NCI-H146 (cell line): Measurements from ENCODE around the gene HDGFL2.

Experiments
- DNase-seq: peaks from one replicate; lab custom pipeline; 2025; lab: John Stamatoyannopoulos, UW

The HDGFL2 gene

DNA sequence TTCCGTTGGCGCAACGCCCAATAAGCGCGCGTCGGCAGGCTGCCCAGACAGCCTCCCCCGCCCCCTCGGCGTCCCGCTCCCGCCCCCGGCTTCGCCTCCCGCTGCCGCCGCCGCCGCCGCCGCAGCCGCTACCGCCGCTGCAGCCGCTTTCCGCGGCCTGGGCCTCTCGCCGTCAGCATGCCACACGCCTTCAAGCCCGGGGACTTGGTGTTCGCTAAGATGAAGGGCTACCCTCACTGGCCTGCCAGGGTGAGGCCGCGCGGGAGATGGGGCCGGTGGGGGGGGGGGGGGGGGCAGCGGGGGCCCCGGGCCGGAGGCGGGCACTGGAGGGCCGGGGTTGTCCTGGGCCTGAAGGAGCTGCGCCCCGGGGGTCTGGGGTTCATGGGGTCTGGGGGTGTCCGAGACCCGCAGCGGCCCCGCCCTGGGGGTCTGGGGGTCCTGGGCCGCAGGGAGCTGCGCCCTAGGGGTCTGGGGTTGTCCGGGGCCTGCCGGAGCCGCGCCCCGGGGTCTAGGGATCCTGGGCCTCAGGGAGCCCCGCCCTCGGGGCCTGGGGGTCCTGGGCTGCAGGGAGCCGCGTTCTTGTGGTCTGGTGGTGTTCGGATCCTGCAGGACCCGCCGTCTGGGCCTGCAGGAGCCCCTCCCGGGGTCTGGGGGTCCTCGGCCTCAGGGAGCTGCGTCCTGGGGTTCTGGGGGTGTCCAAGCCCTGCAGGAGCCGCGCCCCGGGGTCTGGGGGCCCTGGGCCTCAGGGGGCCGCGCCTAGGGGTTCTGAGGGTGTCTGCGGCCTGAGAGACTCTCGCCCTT is at the start of gene HDGFL2:
HDGFL2 (plus strand) TSS at position 124 of the 801 bp plus-strand sequence; CDS start at position 178, 54 bp downstream.
- no peak for DNase-seq

DNA sequence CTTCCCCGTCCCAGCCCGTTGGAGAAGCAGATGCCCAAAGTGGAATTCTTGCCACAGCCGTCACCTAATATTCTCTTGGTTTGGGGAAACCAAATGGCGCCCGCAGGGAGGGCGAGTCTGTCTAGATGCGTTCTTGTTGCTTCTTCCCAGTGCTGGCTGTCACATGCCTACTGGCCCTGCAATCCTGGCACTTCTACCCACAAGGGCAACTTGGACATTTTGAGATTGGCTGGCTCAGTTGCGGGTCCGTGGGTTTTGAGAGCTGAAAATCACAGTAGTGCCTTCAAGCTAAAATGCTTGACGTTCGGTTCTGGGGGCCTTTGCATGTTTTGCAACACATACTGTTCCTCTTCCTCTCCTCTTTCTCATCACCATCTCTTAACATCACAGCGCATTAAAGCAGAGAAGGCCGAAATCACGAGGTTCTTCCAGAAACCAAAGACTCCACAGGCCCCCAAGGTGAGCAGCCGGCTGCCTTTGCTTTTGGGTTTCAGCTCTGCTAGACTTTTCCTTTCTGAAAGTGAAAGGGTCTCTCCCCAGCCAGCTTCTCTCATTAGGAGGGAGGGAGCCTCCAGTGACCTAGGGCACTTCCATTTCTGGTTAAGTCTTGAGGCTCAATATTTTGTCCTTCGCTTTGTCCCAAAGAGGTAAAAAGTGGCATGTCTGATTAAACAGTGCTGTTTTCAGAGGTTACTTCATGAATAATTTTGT is 48.5 kb upstream of the HDGFL2 start:
- DNase-seq, result no peak

DNA sequence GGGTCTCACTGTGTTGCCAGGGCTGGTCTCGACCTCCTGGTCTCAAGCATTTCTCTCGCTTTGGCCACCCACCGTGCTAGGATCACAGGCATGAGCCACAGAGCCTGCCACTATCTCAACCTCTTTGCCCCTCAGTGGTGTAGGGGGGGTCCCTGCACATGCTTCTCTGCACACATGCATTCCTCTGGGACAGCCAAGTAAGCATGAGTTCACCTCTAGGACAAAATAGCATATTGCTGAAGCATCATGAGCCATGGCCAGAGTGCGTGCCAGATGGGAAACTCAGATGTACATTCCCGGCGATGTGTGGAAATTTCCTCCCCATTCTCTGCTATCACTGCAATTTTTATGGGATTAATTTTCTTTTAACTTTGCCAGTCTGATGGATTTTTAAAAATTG is 46.6 kb upstream of the HDGFL2 start:
- no peak for DNase-seq

DNA sequence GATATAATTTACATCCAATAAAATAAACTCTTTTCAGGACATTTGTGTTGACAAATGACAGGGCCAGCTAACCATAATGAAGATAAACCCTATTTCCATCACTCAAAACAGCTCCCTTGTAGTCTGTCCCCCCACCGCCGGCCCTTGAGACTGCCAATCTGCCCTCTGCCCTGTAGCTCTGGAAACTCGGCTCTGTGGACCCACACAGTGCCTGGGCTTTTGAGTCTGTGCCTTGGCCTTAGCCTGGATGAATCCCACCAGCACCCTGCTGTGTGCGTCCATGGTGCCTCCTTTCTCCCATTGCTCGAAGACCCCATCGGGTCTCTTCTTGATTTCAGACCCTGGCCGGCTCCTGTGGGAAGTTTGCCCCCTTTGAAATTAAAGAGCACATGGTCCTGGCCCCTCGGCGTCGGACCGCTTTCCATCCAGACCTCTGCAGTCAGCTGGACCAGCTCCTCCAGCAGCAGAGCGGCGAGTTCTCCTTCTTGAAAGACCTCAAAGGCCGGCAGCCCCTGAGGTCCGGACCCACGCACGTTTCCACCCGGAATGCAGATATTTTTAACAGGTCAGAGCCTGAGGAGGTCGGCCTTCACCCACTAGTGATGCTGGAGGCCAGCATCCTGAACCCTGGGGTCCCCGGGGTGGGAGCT is 43.6 kb upstream of the HDGFL2 start:
- no peak for DNase-seq

DNA sequence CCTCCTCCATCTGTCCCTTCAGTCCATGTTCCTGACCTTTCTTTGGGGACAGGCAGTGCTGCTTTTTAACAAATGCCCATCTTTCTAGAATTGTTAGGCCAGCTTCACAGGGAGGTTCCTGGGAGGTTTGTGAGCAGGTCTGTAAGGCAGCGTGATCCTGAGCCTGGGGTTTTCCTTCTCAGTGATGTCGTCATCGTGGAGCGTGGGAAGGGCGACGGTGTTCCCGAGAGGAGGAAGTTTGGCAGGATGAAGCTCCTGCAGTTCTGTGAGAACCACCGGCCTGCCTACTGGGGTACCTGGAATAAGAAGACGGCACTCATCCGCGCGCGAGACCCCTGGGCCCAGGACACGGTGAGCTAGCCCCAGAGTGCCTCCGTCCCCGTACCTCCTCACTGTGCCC is 42.8 kb upstream of the HDGFL2 start:
- DNase-seq, result no peak

DNA sequence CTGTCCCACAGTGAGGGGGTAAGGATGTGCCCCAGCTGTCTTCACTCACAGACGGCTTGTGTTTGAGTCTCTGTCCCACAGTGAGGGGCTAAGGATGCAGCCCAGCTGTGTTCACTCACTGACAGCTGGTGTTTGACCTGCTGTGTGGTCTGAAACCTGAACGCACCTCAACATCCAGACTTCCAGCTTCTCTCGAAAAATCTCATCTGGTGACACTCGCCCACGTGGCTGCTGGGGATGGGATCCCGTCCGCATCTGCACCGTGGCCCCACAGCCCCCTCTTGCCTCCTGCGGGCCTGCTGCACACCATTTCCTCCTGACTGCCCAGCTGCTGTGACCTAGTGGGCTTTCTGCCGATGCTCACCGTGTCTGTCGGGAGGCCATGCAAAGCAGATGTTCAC is 42.3 kb upstream of the HDGFL2 start:
- DNase-seq, result no peak

DNA sequence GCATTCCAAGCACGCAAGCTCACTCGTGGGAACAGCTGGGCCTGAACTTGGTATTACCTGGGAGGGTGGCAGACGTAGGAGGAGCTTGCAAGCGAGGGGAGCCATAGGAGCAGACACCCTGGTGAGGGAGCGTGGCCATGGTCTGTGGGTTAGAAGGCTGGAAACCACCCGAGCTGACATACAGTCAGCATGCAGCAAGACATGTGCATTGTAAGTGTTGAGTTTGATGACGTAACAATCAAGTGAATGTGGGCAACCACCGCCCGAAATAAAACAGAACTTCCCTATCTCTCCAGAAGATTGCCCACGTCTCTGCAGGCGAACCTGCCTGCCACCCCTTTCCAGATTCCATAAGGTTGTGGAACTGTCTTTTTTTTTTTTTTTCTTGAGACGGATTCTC is 41.3 kb upstream of the HDGFL2 start:
- DNase-seq, result no peak

DNA sequence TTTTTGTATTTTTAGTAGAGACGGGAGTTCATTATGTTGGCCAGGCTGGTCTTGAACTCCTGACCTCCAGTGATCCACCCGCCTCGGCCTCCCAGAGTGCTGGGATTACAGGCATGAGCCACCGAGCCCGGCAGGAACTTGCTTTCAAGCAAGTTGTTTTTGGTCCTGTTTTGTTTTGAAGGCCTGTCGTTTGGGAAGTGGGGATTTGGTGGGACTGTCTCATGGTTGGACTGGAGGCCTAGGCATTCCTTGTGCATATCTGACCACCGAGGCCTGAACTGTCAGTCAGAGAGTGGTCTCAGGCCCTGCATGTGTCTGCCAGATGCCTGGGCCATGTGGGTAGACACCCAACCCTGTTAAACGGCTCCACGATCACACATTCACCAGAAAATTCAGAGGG is 40.8 kb upstream of the HDGFL2 start:
- DNase-seq, result no peak

DNA sequence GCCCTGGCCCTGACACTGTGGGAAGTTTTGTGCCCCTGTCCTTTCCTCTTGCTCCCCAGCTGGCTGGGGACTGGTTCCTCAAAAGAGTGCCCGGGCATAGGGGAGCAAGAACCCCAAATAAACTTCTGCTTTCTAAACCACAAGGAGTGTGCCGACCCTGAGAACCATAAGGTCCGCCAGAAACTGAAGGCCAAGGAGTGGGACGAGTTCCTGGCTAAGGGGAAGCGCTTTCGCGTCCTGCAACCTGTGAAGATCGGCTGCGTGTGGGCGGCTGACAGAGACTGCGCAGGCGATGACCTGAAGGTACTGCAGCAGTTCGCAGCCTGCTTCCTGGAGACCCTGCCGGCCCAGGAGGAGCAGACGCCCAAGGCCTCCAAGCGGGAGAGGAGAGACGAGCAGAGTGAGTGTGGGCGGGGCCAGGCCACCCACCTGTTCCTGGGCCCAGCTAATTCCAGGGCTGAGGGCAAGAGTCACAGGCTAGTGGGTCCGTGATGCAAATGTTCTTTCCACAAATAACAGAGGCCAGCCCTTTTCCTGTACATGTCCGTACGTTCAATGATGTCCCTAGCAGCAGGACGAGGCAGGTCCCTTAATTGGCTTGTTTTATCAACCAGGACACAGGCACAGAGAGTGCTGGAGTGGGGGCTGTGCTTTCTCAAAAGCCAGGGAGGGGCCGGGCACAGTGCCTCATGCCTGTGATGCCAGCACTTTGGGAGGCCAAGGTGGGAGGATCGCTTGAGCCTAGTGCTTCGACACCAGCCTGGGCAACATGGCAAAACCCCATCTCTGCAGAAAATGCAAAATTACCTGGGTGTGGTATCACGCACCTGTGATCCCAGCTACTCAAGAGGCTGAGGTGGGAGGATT is 40.1 kb upstream of the HDGFL2 start:
- DNase-seq, result no peak

DNA sequence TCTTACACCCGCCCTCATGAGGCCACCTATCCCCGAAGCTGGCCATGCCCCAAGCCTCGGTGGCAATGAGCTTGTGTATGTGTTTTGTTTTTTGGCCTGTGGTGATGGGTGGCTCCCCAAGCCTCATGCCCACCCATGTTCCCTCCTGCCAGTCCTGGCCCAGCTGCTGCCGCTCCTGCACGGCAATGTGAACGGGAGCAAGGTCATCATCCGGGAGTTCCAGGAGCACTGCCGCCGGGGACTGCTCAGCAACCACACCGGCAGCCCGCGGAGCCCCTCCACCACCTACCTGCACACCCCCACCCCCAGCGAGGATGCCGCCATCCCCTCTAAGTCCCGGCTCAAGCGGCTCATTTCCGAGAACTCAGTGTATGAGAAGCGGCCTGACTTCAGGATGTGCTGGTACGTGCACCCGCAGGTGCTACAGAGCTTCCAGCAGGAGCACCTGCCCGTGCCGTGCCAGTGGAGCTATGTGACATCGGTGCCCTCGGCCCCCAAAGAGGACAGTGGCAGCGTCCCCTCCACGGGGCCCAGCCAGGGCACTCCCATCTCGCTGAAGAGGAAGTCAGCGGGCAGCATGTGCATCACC is 39.1 kb upstream of the HDGFL2 start:
- no peak for DNase-seq

DNA sequence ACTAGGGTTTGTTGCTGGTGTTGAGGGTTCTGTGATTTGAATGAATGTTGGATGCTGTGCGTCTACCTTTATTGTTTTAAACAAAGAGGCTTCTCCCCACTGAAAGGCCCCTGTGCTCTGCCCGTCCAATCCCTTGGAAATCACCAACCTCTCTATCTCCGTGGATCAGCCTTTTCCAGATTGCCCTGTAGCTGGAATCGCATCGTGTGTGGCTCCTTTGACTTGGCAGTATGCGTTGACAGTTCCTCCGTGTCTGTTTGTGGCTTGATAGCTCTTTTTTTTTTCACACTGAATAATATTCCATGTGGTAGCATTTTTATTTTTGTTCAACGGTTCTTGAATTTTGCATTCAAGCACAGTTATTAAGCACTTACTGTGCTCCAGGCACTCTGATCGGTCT is 37.7 kb upstream of the HDGFL2 start:
- DNase-seq, result no peak

DNA sequence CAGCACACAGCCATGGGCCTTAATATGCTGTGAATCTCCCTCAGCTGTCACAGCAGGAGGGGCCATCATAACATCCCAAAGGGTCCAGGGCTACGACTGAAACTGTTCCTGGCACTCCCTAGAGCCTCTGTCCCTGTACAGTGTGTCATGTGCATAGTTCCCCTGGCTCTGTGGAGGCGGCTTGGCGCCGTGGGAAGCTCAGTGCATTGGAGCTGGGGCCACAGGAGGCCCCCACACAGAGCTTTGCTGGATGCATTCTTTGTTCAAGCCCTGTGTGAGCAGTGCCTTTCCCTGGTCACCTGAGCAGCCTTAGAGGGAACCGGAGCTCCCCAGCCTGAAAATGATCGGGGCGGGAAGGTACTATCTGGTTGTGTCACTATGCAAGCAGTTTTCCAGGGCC is 35.9 kb upstream of the HDGFL2 start:
- DNase-seq, result no peak

DNA sequence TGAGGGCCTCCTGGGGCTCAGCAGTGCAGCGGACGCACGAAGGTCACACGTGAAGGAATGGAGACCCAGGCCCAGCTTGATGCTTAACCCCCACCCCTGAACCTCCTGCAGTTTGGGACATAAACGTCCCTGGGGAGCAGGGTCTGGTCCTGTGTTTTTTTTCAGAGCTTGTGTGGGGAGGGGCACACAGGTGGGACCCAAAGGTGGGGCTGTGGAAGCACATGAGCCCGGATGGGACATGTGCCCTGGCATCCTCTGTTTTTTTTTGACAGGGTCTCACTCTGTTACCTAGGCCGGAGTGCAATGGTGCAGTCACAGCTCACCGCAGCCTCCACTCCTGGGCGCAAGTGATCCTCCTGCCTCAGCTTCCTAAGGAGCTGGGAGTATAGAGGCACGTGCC is 35.0 kb upstream of the HDGFL2 start:
- DNase-seq, result no peak

DNA sequence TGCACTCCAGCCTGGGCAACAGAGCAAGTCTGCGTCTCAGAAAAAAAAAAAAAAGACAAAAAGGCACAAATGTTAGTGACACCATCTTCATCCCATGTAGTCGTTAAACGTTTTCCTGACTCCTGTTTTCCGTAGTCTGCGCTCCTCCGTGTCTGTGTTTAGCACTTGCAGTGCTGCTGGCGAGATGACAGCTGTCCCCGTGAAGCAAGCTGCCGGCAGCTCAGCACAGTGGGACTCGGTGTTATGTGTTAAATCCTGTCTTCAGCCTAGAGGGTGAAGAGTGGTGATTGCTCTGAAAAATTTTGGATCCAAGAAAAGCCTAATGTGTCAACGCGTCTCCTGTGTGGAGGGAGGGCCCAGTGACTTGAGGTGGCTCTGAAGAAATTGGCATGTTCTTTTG is 32.9 kb upstream of the HDGFL2 start:
- DNase-seq, result no peak

DNA sequence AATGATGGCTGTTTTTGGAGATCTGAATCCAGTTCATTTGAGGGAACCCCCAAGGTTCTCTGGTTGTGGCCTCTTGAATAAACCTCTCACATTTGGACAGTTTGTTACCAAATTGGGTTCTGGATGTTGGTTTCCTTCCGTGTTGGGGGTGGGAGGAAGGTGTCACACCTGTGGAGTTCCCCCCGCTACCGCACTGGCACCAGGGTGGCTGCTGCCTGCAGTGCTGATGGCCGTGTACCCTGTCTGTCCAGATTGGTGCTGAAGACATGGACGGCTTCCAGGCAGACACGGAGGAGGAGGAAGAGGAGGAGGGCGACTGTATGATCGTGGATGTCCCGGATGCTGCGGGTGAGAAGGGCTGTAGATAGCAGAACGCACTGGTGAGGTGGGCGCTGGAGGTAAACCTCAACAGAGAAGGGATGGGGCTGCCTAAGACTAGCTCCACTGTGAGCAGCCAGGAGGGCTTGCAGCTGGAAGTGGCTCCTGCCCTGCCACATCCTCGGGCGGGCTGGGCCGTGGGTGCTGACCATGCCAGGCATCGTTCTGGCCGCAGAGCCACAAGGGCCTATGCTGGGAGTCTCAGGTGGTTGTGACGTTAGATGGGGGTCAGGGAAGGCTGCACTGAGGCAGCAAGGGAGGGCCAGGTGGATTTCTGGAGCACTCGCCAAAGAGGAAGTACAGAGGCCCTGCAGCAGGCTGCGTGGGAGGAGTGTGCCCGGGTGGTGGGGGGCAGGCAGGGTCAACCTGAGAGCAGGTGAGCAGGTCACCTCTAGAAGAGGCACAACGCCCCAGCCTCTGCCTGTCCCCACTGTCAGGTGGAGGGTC is 29.9 kb upstream of the HDGFL2 start:
- no peak for DNase-seq

DNA sequence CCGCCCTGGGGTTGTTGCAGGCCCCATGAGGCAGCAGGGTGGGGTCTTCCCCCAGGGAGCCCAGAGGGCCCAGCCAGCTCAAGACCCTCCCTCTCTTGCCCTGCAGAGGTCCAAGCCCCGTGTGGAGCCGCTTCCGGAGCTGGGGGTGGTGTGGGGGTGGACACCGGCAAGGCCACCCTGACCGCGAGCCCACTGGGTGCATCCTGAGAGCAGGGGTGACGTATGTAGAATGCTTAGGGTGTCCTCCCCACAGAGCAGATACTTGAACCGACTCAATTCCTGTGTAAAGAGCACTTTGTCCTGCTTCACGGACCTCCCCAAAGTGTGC is 29.3 kb upstream of the HDGFL2 start:
- no peak for DNase-seq

DNA sequence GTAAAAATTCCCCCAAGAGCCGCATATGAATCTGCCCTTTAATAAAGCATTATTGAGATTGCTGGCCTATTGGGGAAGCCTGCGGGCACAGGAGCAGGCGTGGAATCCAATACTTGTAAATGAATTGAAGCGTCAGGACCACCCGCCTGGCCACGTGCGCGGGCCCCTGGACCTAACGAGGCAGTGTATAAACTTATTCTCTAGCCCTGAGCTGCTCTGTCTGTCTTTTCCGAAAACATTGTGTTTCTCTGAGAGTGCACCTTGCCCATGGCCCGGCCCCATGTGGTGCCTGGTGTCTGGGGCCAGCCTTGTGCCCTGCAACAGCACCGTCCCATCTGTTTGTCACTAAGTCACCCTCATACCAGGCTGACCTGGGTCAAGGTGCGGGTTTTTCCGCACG is 28.9 kb upstream of the HDGFL2 start:
- DNase-seq, result no peak

DNA sequence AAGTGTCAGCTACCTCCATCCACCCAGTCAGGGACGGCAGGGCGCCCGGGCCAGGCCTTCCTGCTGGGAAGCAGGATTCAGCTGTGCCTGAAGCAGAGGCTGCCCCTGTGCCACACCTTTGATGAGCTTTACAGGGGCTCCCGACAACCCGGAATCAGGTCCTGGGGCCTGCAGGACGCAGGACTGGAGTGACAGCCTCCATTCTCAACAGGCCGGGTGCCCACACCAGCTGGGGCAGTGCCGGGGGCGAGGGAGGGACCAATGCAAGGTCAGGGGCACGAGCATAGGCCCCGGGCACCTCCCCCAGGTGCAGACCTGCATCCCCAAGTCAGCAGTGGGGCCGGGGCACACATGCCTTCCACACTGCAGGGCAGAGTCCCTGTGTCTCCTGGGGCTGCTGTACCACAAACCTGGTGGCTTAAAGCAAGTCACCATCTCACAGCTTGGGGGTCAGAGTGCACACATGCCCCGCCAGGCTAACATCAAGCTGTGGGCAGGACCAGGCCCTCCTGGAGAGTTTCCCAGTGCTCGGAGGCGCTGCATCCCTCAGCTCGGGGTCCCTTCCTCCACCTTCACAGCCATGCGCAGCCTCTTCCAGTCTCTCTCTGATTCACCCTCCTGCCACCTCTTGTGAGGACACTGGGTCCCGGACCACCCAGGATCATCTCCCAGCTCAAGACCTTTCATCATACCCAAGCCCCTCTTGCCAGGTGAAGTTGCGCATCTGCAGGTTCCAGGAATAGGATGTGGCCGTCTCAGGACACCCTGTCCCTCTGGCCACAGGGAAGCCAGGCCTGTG is 27.9 kb upstream of the HDGFL2 start:
- DNase-seq, result no peak

DNA sequence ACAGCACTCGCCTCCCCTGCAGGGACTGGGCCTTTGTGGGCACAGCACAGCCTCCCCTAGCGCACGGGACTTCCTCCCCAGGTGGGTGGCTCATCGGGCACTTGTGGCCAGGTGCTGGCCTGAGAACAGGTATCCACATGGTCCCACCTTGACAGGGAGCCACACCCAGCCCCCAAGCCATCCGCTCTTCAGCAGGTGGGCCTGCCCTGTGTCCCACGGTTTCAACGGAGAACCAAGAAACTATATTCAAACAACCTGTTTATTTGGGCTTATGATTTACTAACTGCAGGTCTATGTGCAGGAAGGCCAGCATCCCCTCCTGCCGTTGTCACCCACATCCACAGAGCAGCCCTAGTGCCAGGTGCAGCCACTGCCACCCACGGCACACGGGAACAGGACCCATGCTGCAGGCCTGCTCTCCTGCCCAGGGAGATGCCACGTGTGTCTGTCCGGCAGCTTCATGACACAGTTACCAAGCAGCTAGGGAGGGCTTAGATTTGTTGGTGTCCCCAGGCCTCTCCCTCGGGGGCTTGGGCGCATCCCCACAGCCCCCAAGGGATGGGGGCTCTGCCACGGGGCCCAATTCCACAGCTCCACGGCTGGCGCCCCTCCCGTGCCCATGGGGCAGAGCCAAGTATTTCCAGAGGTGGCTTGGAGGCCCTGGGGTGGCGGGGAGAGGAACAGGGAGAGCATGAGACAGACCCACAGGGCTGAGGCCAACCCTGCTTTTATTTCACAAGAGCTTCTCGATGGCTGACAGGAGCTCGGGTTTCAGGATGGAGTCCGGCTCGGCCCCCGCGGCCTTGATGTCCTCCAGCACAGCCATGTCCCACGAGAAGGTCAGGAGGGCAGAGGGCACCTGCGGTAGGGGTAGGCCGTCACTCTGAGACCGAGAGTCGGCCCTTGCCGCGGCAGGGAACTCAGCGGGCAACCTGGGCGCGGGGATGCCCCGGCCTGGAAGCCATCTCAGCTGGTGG is 27.0 kb upstream of the HDGFL2 start:
- no peak for DNase-seq
